G401.6 (cell line): Measurements from ENCODE around the gene XRCC5.

Experiments
- FAIRE-seq: peaks from 2 replicates; lab custom pipeline; 2012; peaks lifted over from hg19 to GRCh38; lab: Jason Lieb, UNC

XRCC5 gene

GRCh38 chr2:216159646-216160045 is 50.5 kb downstream of the XRCC5 start:
- no peak for FAIRE-seq

- FAIRE-seq = no peak
These were observed 51.6 kb downstream of the XRCC5 start for GRCh38 chr2:216160786-216161185.

- no peak for FAIRE-seq
These were observed 52.8 kb downstream of the XRCC5 start for GRCh38 chr2:216161967-216162366.

- no peak for FAIRE-seq
These were observed 54.4 kb downstream of the XRCC5 start for GRCh38 chr2:216163518-216163917.

- FAIRE-seq = no peak
These were observed 54.9 kb downstream of the XRCC5 start for GRCh38 chr2:216164087-216164486.

GRCh38 chr2:216164576-216164975 is 55.4 kb downstream of the XRCC5 start:
- no peak for FAIRE-seq

GRCh38 chr2:216165711-216166110 is 56.6 kb downstream of the XRCC5 start:
- FAIRE-seq = no peak

GRCh38 chr2:216169087-216169486 is 59.9 kb downstream of the XRCC5 start:
- FAIRE-seq = no peak

GRCh38 chr2:216170076-216170763 is 61.1 kb downstream of the XRCC5 start:
- no peak for FAIRE-seq

- FAIRE-seq = no peak
These were observed 61.9 kb downstream of the XRCC5 start for GRCh38 chr2:216171011-216171410.

GRCh38 chr2:216172493-216172892 is 63.3 kb downstream of the XRCC5 start:
- no peak for FAIRE-seq

GRCh38 chr2:216179015-216179414 is 69.9 kb downstream of the XRCC5 start:
- FAIRE-seq = no peak

GRCh38 chr2:216181351-216181750 is 72.2 kb downstream of the XRCC5 start:
- FAIRE-seq = no peak

- FAIRE-seq = no peak
These were observed 72.9 kb downstream of the XRCC5 start for GRCh38 chr2:216181953-216182461.

- no peak for FAIRE-seq
These were observed 74.3 kb downstream of the XRCC5 start for GRCh38 chr2:216183462-216183861.

- no peak for FAIRE-seq
These were observed 79.4 kb downstream of the XRCC5 start for GRCh38 chr2:216188559-216188850.

- FAIRE-seq = no peak
These were observed 79.8 kb downstream of the XRCC5 start for GRCh38 chr2:216188956-216189355.

GRCh38 chr2:216189410-216189809 is 80.3 kb downstream of the XRCC5 start:
- no peak for FAIRE-seq

GRCh38 chr2:216192181-216192580 is 83.0 kb downstream of the XRCC5 start:
- no peak for FAIRE-seq

GRCh38 chr2:216192931-216193330 is 83.8 kb downstream of the XRCC5 start:
- FAIRE-seq = no peak

- peak; percentile 42 for FAIRE-seq
These were observed 84.9 kb downstream of the XRCC5 start for GRCh38 chr2:216194013-216194412.

GRCh38 chr2:216194561-216194960 is 85.4 kb downstream of the XRCC5 start:
- no peak for FAIRE-seq

- no peak for FAIRE-seq
These were observed 86.4 kb downstream of the XRCC5 start for GRCh38 chr2:216195565-216196029.

GRCh38 chr2:216201692-216202306 is 92.7 kb downstream of the XRCC5 start:
- no peak for FAIRE-seq
